Natural killer cell (primary cell): ENCODE results near the gene PFKFB3. TPM values are rescaled to one million over a fixed set of nuclear protein-coding genes. Genes with fewer than 3 reads are reported as not detected.
A peak's percentile ranks its signal among the peaks of the same experiment; 100 is the strongest.

Experiments used
- ATAC-seq, 3 donors: fragments of 150-1000 bp in 2 of 3; fragments of 200-7000 bp in 1 of 3; cut with Tn5 transposase; 1 replicate in 1 of 3; 2 replicates in 2 of 3; pipeline ENCODE4 v1.10.0; 2021; ENCODE audit warnings: mild to moderate bottlenecking in 2 of 3, moderate library complexity in 2 of 3
- DNase-seq, 2 donors: peaks; one replicate each; pipeline versions ENCODE4 v3.0.0 to v3.0.0-alpha.2; 2013 to 2021; ENCODE audit warnings: mixed read lengths in 1 of 2
- H3K27ac ChIP-seq: one replicate; pipeline ENCODE4 v1.5.1; 2013; ENCODE audit warnings: mild to moderate bottlenecking, low read length
- H3K27me3 ChIP-seq: one replicate; pipeline ENCODE4 v1.6.1; 2013; ENCODE audit warnings: low read length; ENCODE audit not compliant: control insufficient read depth, insufficient read depth
- H3K36me3 ChIP-seq: one replicate; pipeline ENCODE4 v1.6.1; 2013; ENCODE audit warnings: low read length; ENCODE audit not compliant: control insufficient read depth, insufficient read depth
- H3K4me1 ChIP-seq: one replicate; pipeline ENCODE4 v1.6.1; 2013; ENCODE audit warnings: low read length; ENCODE audit not compliant: control insufficient read depth, insufficient read depth
- H3K4me3 ChIP-seq: one replicate; pipeline ENCODE4 v1.5.1; 2013; ENCODE audit warnings: low read length
- H3K9me3 ChIP-seq: one replicate; pipeline ENCODE4 v1.6.1; 2013; ENCODE audit warnings: low read length; ENCODE audit not compliant: control insufficient read depth, insufficient read depth
- H3K27ac Mint-ChIP-seq, 2 donors: one replicate each; pipeline ENCODE4 v1.8.0; 2022; ENCODE audit warnings: mild to moderate bottlenecking in 2 of 2, mixed read lengths in 2 of 2, moderate library complexity in 1 of 2
- H3K27me3 Mint-ChIP-seq, 2 donors: one replicate each; pipeline ENCODE4 v1.8.0; 2022; ENCODE audit warnings: low read depth in 2 of 2, mixed read lengths in 2 of 2
- H3K36me3 Mint-ChIP-seq: one replicate; pipeline ENCODE4 v1.8.0; 2022; ENCODE audit warnings: mixed read lengths
- H3K4me1 Mint-ChIP-seq, 2 donors: one replicate each; pipeline ENCODE4 v1.8.0; 2022; ENCODE audit warnings: mixed read lengths in 2 of 2
- H3K4me3 Mint-ChIP-seq: one replicate; pipeline ENCODE4 v1.8.0; 2022; ENCODE audit warnings: mild to moderate bottlenecking, moderate library complexity, mixed read lengths
- H3K9me3 Mint-ChIP-seq, 2 donors: one replicate each; pipeline ENCODE4 v1.8.0; 2022; ENCODE audit warnings: mixed read lengths in 2 of 2
- CTCF ChIP-seq: fragments of 200-600 bp; IDR thresholded peaks from one replicate; pipeline ENCODE4 v1.8.0; 2022; ENCODE audit warnings: antibody characterized with exemption
- WGBS: methylation state at CpG from one replicate; pipeline ENCODE4 v1.1.7; 2013; ENCODE audit warnings: missing lambda C conversion rate; ENCODE audit not compliant: insufficient coverage; 5-methylcytosine and 5-hydroxymethylcytosine counted together
- intact Hi-C: fragments of 100-400 bp; cut with micrococcal nuclease; formaldehyde crosslinking; loops from one replicate; pipeline ENCODE4 v1.14.2; 2022
- total RNA-seq, 4 donors: library from RNA; stranded (reverse); fragments of 120-200 nt in 1 of 4; gene quantifications; one replicate each; pipeline versions ENCODE4 v1.2.3 to v1.2.4, GENCODE V29; 2013 to 2022

PFKFB3 gene
- total RNA-seq, 3 donors from 2014 or later (not counting 1 experiment from before 2014, with no cell fraction given) = 33.4 to 59.7 (median 39.0) TPM

- Mint-ChIP-seq H3K9me3 (no peaks in the 10 kb centered on the region), H3K27me3 (no peaks in the 10 kb centered on the region), H3K4me1 (peaks cover 37 to 43% of the 10 kb centered on the region in 2 donors), H3K4me3 (no peak overlapping the region), H3K36me3 (no peaks in the 10 kb centered on the region), H3K27ac (peak overlapping the region in 1 of 2 donors; percentile 55)
- Histone ChIP-seq H3K27me3 (no peaks in the 10 kb centered on the region), H3K4me1 (peaks cover 23% of the 10 kb centered on the region), H3K9me3 (no peaks in the 10 kb centered on the region), H3K27ac (no peak overlapping the region), H3K4me3 (no peak overlapping the region), H3K36me3 (no peaks in the 10 kb centered on the region)
- no peak for DNase-seq
- no peak for ATAC-seq
- 91% methylated on average over 14 of the region's 16 CpGs for WGBS
- intact Hi-C loops = no loop called here
- no peak for TF ChIP-seq CTCF
Observed at GRCh38 chr10:6175329-6176055, 27.2 kb upstream of the PFKFB3 start.

GRCh38 chr10:6176691-6177231 is 26.0 kb upstream of the PFKFB3 start:
- Histone ChIP-seq H3K36me3 (no peaks in the 10 kb centered on the region), H3K27ac (no peak overlapping the region), H3K4me3 (no peak overlapping the region), H3K9me3 (no peaks in the 10 kb centered on the region), H3K27me3 (no peaks in the 10 kb centered on the region), H3K4me1 (peaks cover 23% of the 10 kb centered on the region)
- ATAC-seq = no peak
- Mint-ChIP-seq H3K27me3 (no peaks in the 10 kb centered on the region), H3K9me3 (no peaks in the 10 kb centered on the region), H3K4me1 (peaks cover 35 to 44% of the 10 kb centered on the region in 2 donors), H3K27ac (peak overlapping the region; percentile 12 to 13), H3K36me3 (no peaks in the 10 kb centered on the region), H3K4me3 (no peak overlapping the region)
- WGBS = 62% methylated on average over 7 of the region's 8 CpGs
- no peak for DNase-seq
- intact Hi-C loops = no loop called here
- TF ChIP-seq CTCF = no peak

- H3K4me3 ChIP-seq = no peak overlapping the region
- no peak for ATAC-seq
- WGBS = 95% methylated on average over 9 of the region's 9 CpGs
- Mint-ChIP-seq H3K36me3 (no peaks in the 10 kb centered on the region), H3K4me3 (no peak overlapping the region), H3K27me3 (no peaks in the 10 kb centered on the region), H3K9me3 (no peaks in the 10 kb centered on the region), H3K27ac (no peak overlapping the region), H3K4me1 (peaks cover 32 to 47% of the 10 kb centered on the region in 2 donors)
- DNase-seq = no peak
- H3K36me3 ChIP-seq = no peaks in the 10 kb centered on the region
- no peak overlapping the region for H3K27ac ChIP-seq
- H3K9me3 ChIP-seq = no peaks in the 10 kb centered on the region
- no peak for TF ChIP-seq CTCF
- intact Hi-C loops = no loop called here
- peaks cover 11% of the 10 kb centered on the region for H3K4me1 ChIP-seq
- H3K27me3 ChIP-seq = no peaks in the 10 kb centered on the region
Observed at GRCh38 chr10:6177880-6178281, 24.9 kb upstream of the PFKFB3 start.
